Stomach (tissue), 9 donors: Measurements from ENCODE around the gene ASPRV1. TPM values are rescaled to one million over a fixed set of nuclear protein-coding genes. Genes with fewer than 3 reads are reported as not detected.

Experiments used
- DNase-seq, 2 donors: peaks; one replicate each; pipeline versions ENCODE4 v3.0.0 to v3.0.0-alpha.2; 2013 to 2019
- H3K27ac ChIP-seq, 5 donors: fragments of 200-600 bp in 4 of 5; sonication (generic) in 4 of 5; one replicate each; pipeline ENCODE4 v1.5.1; 2013 to 2019; ENCODE audit warnings: mild to moderate bottlenecking in 1 of 5, moderate library complexity in 1 of 5
- H3K27me3 ChIP-seq, 3 donors: fragments of 200-600 bp; sonication (generic); one replicate each; pipeline ENCODE4 v1.5.1; 2017 to 2019; ENCODE audit warnings: mixed run types in 1 of 3
- H3K36me3 ChIP-seq, 4 donors: fragments of 200-600 bp; sonication (generic); 1 replicate in 3 of 4; 2 replicates in 1 of 4; pipeline ENCODE4 v1.5.1; 2016 to 2019
- H3K4me1 ChIP-seq, 4 donors: fragments of 200-600 bp; sonication (generic); one replicate each; pipeline ENCODE4 v1.5.1; 2016 to 2019
- H3K4me3 ChIP-seq, 4 donors: fragments of 200-600 bp; sonication (generic) in 3 of 4; one replicate each; pipeline ENCODE4 v1.5.1; 2016 to 2019; ENCODE audit warnings: mild to moderate bottlenecking in 1 of 4
- H3K9me3 ChIP-seq, 4 donors: fragments of 200-600 bp; sonication (generic); one replicate each; pipeline ENCODE4 v1.5.1; 2016 to 2019
- CTCF ChIP-seq, 7 experiments: fragments of 450-650 bp in 4 of 7; fragments of 200-600 bp in 3 of 7; sonication (generic) in 3 of 7; IDR thresholded peaks; one replicate each; pipeline ENCODE4 v1.5.1; 2016 to 2019; ENCODE audit warnings: antibody characterized with exemption in 7 of 7, control low read depth in 2 of 7, mild to moderate bottlenecking in 1 of 7
- EP300 ChIP-seq: sonication (generic); formaldehyde crosslinking; IDR thresholded peaks from one replicate; pipeline ENCODE4 v1.6.1; 2017; ENCODE audit warnings: antibody characterized with exemption
- POLR2A ChIP-seq, 4 donors: fragments of 450-650 bp; IDR thresholded peaks; one replicate each; pipeline ENCODE4 v1.6.1; 2016; ENCODE audit warnings: antibody characterized with exemption in 4 of 4, control low read depth in 2 of 4, mild to moderate bottlenecking in 1 of 4, moderate library complexity in 1 of 4
- POLR2AphosphoS5 ChIP-seq, 3 donors: sonication (generic); formaldehyde crosslinking; IDR thresholded peaks; one replicate each; pipeline ENCODE4 v1.6.1; 2016; ENCODE audit warnings: antibody characterized with exemption in 3 of 3
- WGBS, 5 donors: extraction: QIAGEN DNeasy Blood & Tissue Kit in 3 of 5; methylation state at CpG; one replicate each; pipeline versions ENCODE4 v1.1.5 to v1.1.7; 2013 to 2018; 5-methylcytosine and 5-hydroxymethylcytosine counted together
- intact Hi-C: fragments of 100-400 bp; cut with DNase I; formaldehyde crosslinking; loops from one replicate; pipeline ENCODE4 v1.15.1; 2023; ENCODE audit warnings: low total_unique reads
- polyA plus RNA-seq, 3 donors: library from polyadenylated mRNA; stranded (reverse); fragments of 200-250 nt; gene quantifications; one replicate each; pipeline ENCODE4 v1.2.3, GENCODE V29; 2013
- total RNA-seq, 5 donors: library from RNA; depleted of rRNA; stranded (reverse); fragments of >200 nt; gene quantifications; one replicate each; pipeline versions ENCODE4 v1.1.0 to v1.2.3, GENCODE V29; 2014 to 2016
- donor health status: healthy with polysubstance abuse.
- donor health status: Bipolar disorder and iron deficiency.
- donor health status: healthy.

Gene ASPRV1
- total and polyA plus RNA-seq, 8 donors: 0.44 to 6.4 (median 1.5) TPM; not detected in 2

- H3K4me3 ChIP-seq: peak overlapping the region in 2 of 4 donors; percentile 19 to 22
Observed at GRCh38 chr2:69948963-69949645, 12.3 kb downstream of the ASPRV1 start.

GRCh38 chr2:69948032-69948962 is 13.1 kb downstream of the ASPRV1 start:
- Histone ChIP-seq H3K4me1 (peaks cover 0 to 44% (median 14%) of the 10 kb centered on the region in 4 donors), H3K4me3 (peak overlapping the region in 3 of 4 donors; percentile 7 to 22 (median 19)), H3K9me3 (no peaks in the 10 kb centered on the region), H3K36me3 (peaks cover 0 to 9% (median 7%) of the 10 kb centered on the region in 4 donors), H3K27ac (peak overlapping the region in 2 of 5 donors; percentile 79 to 81), H3K27me3 (peaks cover 0 to 10% (median 0%) of the 10 kb centered on the region in 3 donors)
- intact Hi-C loops: no loop called here
- WGBS, 5 donors: 50 to 63% (median 59%) methylated on average over 26 to 35 of the region's 35 CpGs
- peak in 1 of 2 donors; percentile 45 for DNase-seq
- TF ChIP-seq CTCF (IDR thresholded peaks at IDR 0.05) (no peak), POLR2A (IDR thresholded peaks at IDR 0.05) (no peak), EP300 (no peak), POLR2AphosphoS5 (IDR thresholded peaks at IDR 0.05) (no peak)

More at GRCh38 chr2:69948963-69949645, 12.3 kb downstream of the ASPRV1 start:
- 64 to 79% (median 76%) methylated on average over 21 of the region's 21 CpGs for WGBS, 5 donors
- intact Hi-C loops: no loop called here
- Histone ChIP-seq H3K27ac (peak overlapping the region in 1 of 5 donors; percentile 79), H3K9me3 (no peaks in the 10 kb centered on the region), H3K4me1 (peaks cover 0 to 44% (median 14%) of the 10 kb centered on the region in 4 donors), H3K36me3 (peaks cover 0 to 1% (median under 1%) of the 10 kb centered on the region in 4 donors), H3K27me3 (peaks cover 0 to 10% (median 0%) of the 10 kb centered on the region in 3 donors)
- DNase-seq: no peak
- TF ChIP-seq EP300 (no peak), POLR2AphosphoS5 (IDR thresholded peaks at IDR 0.05) (no peak), CTCF (IDR thresholded peaks at IDR 0.05) (no peak), POLR2A (IDR thresholded peaks at IDR 0.05) (no peak)

- Histone ChIP-seq H3K4me1 (peaks cover 0 to 44% (median 14%) of the 10 kb centered on the region in 4 donors), H3K27me3 (peaks cover 0 to 10% (median 0%) of the 10 kb centered on the region in 3 donors), H3K36me3 (peaks cover 8 to 18% (median 16%) of the 10 kb centered on the region in 4 donors), H3K4me3 (no peak overlapping the region), H3K9me3 (no peaks in the 10 kb centered on the region), H3K27ac (peak overlapping the region in 3 of 5 donors; percentile 49 to 81 (median 79))
- no peak for TF ChIP-seq POLR2A (IDR thresholded peaks at IDR 0.05)
- intact Hi-C loops: no loop called here
- no peak for DNase-seq
- 82 to 92% (median 89%) methylated on average over 4 of the region's 4 CpGs for WGBS, 5 donors
Observed at GRCh38 chr2:69947325-69947931, 14.0 kb downstream of the ASPRV1 start.

GRCh38 chr2:69946351-69947324 is 14.8 kb downstream of the ASPRV1 start:
- DNase-seq: peak; percentile 38 to 65
- intact Hi-C loops: no loop called here
- Histone ChIP-seq H3K27me3 (peaks cover 0 to 10% (median 0%) of the 10 kb centered on the region in 3 donors), H3K36me3 (peaks cover 14 to 26% (median 24%) of the 10 kb centered on the region in 4 donors), H3K27ac (peak overlapping the region; percentile 11 to 81 (median 49)), H3K4me3 (no peak overlapping the region), H3K4me1 (peaks cover 0 to 44% (median 14%) of the 10 kb centered on the region in 4 donors), H3K9me3 (no peaks in the 10 kb centered on the region)
- TF ChIP-seq CTCF (IDR thresholded peaks at IDR 0.05) (no peak), EP300 (no peak), POLR2A (IDR thresholded peaks at IDR 0.05) (no peak), POLR2AphosphoS5 (IDR thresholded peaks at IDR 0.05) (no peak)
- 48 to 58% (median 49%) methylated on average over 13 of the region's 13 CpGs for WGBS, 5 donors
